GDM1 (cell line): ENCODE measurements around the gene SLC22A7.
"Not testable (repeated sequence)": the region's sequence is repeated elsewhere in the genome, so short reads cannot be mapped to it uniquely, and the experiment has no call there.

ENCODE experiments used
- DNase-seq: peaks from one replicate; lab custom pipeline; 2025; lab: John Stamatoyannopoulos, UW

The SLC22A7 gene

DNA sequence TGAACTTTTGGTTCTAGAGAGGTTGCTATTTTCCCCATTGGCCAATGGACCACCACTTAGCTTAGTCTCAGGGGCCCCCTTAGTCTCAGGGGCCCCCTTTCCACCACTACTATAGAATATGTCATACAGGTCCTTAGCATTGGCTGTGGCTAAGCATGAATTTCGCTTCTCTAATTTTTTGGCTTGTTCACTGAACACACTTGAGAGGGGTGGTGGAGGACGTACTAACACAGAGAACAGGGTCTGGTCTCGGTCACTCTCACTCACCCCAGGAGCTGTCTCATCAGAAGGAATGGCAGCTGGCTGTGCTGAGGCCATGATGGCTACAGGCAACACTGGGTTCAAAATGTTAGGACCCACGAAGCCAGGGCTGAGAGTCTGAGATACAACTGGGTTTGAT is 41.1 kb downstream of the SLC22A7 start:
- no peak for DNase-seq

DNA sequence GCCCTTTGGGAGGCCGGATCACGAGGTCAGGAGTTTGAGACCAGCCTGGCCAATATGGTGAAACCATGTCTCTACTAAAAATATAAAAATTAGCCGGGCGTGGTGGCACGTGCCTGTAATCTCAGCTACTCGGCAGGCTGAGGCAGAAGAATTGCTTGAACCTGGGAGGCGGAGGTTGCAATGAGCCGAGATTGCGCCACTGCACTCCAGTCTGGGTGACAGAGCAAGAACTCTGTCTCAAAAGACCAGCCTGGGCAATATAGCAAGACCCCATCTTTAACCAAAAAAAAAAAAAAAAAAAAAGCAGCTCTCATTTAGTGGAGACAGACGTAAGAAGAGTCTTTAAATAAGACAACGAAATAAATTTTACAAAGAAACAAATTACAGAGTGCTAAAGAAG is 48.2 kb downstream of the SLC22A7 start:
- DNase-seq = not testable (repeated sequence)

DNA sequence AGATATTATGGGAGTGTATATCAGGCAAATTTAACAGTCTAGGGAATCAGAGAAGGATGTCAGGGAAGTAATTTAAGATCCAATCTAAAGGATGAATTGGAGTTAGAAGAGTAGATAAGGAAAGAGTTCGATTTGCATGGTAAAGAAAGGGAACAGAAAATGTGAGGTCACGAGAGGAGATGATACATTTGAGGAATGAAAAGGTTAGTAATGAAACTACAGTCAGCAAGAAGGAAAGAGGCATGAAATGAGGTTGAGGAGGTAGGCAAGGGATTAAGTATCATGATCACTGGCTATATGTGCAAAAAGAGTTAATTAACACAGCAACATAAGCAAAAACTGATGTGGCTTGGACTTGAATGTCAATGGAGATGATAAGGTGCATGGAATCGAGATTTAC is 49.0 kb downstream of the SLC22A7 start:
- no peak for DNase-seq

DNA sequence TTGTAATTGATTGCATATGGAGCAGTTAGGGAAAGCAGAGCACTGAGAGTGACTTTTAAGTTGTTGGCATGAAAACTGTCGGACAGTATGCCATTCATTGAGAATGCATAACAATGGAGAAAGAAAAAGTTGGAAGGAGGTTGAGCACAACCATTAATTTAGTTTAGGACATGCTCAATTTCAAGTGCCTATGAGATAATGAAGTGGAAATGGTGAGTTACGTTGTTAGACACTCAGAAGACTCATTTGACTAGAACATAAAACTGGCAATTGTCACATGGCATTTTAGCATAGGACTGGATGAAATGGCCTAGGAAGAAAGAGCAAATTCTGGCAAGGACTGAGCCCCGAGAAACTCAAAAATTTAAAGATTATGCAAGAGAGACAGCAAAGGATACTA is 49.4 kb downstream of the SLC22A7 start:
- DNase-seq = no peak

DNA sequence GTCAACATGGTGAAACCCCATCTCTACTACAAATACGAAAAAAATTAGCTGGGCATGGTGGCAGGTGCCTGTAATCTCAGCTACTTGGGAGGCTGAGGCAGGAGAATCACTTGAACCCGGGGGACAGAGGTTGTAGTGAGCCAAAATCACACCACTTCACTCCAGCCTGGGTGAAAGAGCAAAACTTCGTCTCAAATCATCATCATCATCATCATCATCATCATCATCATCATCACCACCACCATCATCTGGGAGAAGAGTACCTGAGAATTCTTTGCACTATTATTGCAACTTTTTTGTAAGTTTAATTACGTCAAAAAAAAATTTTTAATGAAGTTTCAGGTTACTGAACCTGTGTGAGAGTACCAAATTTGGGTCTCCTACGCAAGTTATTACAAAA is 53.9 kb downstream of the SLC22A7 start:
- DNase-seq = not testable (repeated sequence)
